Uterus (tissue), 4 donors: ENCODE results near the gene SPATA31C2. TPM values are rescaled to one million over a fixed set of nuclear protein-coding genes. Genes with fewer than 3 reads are reported as not detected.
A peak's percentile ranks its signal among the peaks of the same experiment; 100 is the strongest.

Experiments used
- DNase-seq, 2 donors: peaks; one replicate each; pipeline ENCODE4 v3.0.0-alpha.2; 2019 to 2020
- H3K27ac ChIP-seq, 2 donors: fragments of 200-600 bp; sonication (generic); 1 replicate in 1 of 2; 2 replicates in 1 of 2; pipeline ENCODE4 v1.5.1; 2016 to 2018
- H3K27me3 ChIP-seq, 2 donors: fragments of 200-600 bp; sonication (generic); one replicate each; pipeline ENCODE4 v1.5.1; 2018 to 2019; ENCODE audit warnings: control low read depth in 1 of 2
- H3K36me3 ChIP-seq, 2 donors: fragments of 200-600 bp; sonication (generic); one replicate each; pipeline ENCODE4 v1.5.1; 2019; ENCODE audit warnings: control low read depth in 1 of 2
- H3K4me1 ChIP-seq, 2 donors: fragments of 200-600 bp; sonication (generic); one replicate each; pipeline ENCODE4 v1.5.1; 2018 to 2019; ENCODE audit warnings: control low read depth in 1 of 2
- H3K4me3 ChIP-seq, 2 donors: fragments of 200-600 bp; sonication (generic); 1 replicate in 1 of 2; 2 replicates in 1 of 2; pipeline ENCODE4 v1.5.1; 2018 to 2019; ENCODE audit warnings: mild to moderate bottlenecking in 1 of 2
- H3K9me3 ChIP-seq, 2 donors: fragments of 200-600 bp; sonication (generic); one replicate each; pipeline ENCODE4 v1.5.1; 2019; ENCODE audit warnings: control low read depth in 1 of 2
- CTCF ChIP-seq, 4 experiments: fragments of 200-600 bp in 2 of 4; fragments of 450-650 bp in 2 of 4; sonication (generic) in 2 of 4; IDR thresholded peaks; one replicate each; pipeline ENCODE4 v1.5.1; 2016 to 2019; ENCODE audit warnings: antibody characterized with exemption in 4 of 4, mild to moderate bottlenecking in 2 of 4, moderate library complexity in 1 of 4
- POLR2A ChIP-seq, 2 donors: fragments of 450-650 bp; IDR thresholded peaks; one replicate each; pipeline ENCODE4 v1.6.1; 2016; ENCODE audit warnings: antibody characterized with exemption in 2 of 2, mild to moderate bottlenecking in 1 of 2, moderate library complexity in 1 of 2
- intact Hi-C: fragments of 100-400 bp; cut with DNase I; formaldehyde crosslinking; loops from one replicate; pipeline ENCODE4 v1.15.1; 2023; ENCODE audit warnings: low total_unique reads
- total RNA-seq, 4 donors: library from RNA; depleted of rRNA in 3 of 4; stranded (reverse); fragments of >200 nt in 3 of 4; gene quantifications; one replicate each; pipeline versions ENCODE4 v1.1.0 to v1.2.4, GENCODE V29; 2014 to 2023
- donor health status: DM: yes; HTN: yes; CAD: no.

SPATA31C2 gene
- total RNA-seq, 4 donors from 2014 or later, result 0.14 TPM; not detected in 3

DNA sequence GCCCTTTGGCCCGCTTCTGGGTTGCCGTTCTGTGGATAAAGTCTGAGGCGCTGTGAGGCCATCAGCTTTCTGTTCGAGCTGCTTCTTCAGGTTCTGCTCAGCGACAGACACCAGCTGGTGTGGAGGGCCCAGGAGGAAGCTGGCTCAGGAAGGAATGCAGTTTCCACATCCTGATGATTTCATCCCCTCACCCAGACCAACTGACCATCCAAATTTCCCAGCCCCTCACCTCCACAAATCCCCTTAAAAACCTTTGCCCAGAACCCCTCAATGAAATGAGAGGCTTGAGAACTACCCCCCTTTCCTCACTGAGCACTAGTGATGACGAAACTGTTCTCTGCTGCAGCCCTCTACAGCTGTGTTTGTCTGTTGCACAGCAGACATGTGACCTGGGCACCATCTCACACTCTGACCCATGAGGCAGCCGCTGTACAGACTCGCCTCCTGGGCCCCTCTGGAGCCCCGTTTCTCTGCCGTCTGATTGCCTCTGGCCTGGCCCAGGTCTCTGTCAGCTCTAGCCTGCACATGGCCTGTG lies 45.4 kb downstream of the SPATA31C2 start:
- no peaks in the 10 kb centered on the region for H3K9me3 ChIP-seq
- intact Hi-C loops, result no loop called here
- peak; percentile 33 to 47 for DNase-seq
- no peaks in the 10 kb centered on the region for H3K36me3 ChIP-seq
- no peaks in the 10 kb centered on the region for H3K4me1 ChIP-seq
- peak overlapping the region; percentile 30 to 34 for H3K27ac ChIP-seq
- no peaks in the 10 kb centered on the region for H3K27me3 ChIP-seq
- H3K4me3 ChIP-seq, result no peak overlapping the region
- TF ChIP-seq POLR2A (IDR thresholded peaks at IDR 0.05) (no peak), CTCF (IDR thresholded peaks at IDR 0.05) (no peak)

DNA sequence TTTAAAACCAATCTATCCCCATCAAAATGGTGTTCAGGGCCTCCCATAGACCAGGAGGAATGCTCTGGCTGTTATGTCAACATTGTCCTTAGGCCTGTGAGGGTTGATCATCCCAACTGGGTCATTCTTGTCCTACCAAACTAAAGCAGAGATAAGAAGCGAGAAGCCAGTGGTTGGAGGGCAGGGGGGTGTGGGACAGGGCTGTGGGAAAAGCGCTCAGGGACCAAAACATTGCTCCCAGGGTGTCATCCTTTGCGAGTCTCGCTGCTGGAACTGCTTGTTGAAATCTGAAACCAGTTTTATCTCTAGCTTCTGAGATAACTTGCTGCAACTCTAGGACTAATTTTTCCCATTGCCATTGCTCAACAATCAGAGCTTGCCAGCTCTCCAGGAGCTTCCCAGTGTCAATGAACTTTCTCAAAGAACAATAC lies 48.1 kb downstream of the SPATA31C2 start:
- H3K4me3 ChIP-seq, result no peak overlapping the region
- peak; percentile 36 to 43 for DNase-seq
- no peaks in the 10 kb centered on the region for H3K9me3 ChIP-seq
- no peaks in the 10 kb centered on the region for H3K36me3 ChIP-seq
- TF ChIP-seq CTCF (IDR thresholded peaks at IDR 0.05) (no peak), POLR2A (IDR thresholded peaks at IDR 0.05) (no peak)
- H3K27me3 ChIP-seq, result no peaks in the 10 kb centered on the region
- intact Hi-C loops, result no loop called here
- no peaks in the 10 kb centered on the region for H3K4me1 ChIP-seq
- no peak overlapping the region for H3K27ac ChIP-seq

DNA sequence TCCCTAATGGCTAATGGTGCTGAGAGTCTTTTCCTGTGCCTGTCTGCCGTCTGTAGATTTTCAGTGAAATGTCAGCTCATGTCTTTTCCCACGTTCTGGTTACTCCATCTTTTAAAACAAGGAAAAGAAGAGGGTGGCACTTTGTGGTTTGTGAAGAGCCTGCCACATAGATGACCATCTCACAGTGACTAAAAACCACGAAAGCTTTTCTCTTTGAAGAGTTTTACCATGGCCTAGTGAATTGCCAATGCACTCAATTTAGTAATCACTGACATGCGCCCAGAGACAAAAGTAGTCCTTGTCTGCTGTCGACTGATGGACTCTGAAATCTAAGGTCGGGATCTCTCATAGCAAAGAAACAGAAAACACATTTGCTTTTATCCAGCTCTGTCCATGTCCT lies 50.4 kb downstream of the SPATA31C2 start:
- intact Hi-C loops, result no loop called here
- Histone ChIP-seq H3K27ac (no peak overlapping the region), H3K4me1 (no peaks in the 10 kb centered on the region), H3K27me3 (no peaks in the 10 kb centered on the region), H3K9me3 (no peaks in the 10 kb centered on the region), H3K36me3 (no peaks in the 10 kb centered on the region), H3K4me3 (no peak overlapping the region)
- no peak for TF ChIP-seq POLR2A (IDR thresholded peaks at IDR 0.05)
- no peak for TF ChIP-seq CTCF (IDR thresholded peaks at IDR 0.05)
- DNase-seq, result no peak

GRCh38 chr9:88085476-88085875 lies 52.8 kb downstream of the SPATA31C2 start:
- no peak overlapping the region for H3K27ac ChIP-seq
- TF ChIP-seq CTCF (IDR thresholded peaks at IDR 0.05) (no peak), POLR2A (IDR thresholded peaks at IDR 0.05) (no peak)
- no peaks in the 10 kb centered on the region for H3K4me1 ChIP-seq
- H3K4me3 ChIP-seq, result no peak overlapping the region
- no peak for DNase-seq
- H3K27me3 ChIP-seq, result no peaks in the 10 kb centered on the region
- intact Hi-C loops, result no loop called here
- H3K36me3 ChIP-seq, result no peaks in the 10 kb centered on the region
- H3K9me3 ChIP-seq, result no peaks in the 10 kb centered on the region

DNA sequence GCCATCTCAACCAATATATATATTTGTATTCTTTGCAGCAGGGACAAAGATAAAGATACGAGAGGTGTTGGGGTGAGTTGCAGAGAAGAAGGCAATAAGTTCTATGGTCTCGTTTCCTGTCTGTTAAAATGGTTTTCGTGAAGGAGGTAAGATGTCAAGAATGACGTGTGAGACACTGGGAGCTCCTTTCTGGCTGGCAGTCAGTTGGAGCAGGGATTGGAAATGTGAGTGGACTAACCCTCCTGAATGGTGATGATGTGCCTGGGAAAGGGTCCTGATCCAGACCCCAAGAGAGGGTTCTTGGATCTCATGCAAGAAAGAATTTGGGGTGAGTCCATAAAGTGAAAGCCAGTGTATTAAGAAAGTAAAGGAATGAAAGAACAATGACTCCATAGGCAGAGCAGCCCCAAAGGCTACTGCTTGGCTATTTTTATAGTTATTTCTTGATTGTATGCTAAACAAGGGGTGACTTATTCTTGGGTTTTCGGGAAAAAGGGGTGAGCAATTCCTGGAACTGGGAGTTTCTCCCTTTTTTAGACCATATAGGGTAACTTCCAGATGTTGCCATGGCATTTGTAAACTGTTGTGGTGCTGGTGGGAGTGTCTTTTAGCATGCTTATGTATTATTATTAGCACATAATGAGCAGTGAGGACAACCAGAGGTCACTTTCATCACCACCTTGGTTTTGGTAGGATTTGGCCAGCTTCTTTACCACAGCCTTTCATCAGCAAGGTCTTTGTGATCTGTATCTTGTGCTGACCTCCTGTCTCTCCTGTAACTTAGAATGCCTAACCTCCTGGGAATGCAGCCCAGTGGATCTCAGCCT lies 53.7 kb downstream of the SPATA31C2 start:
- Histone ChIP-seq H3K9me3 (no peaks in the 10 kb centered on the region), H3K27me3 (no peaks in the 10 kb centered on the region), H3K36me3 (no peaks in the 10 kb centered on the region), H3K27ac (no peak overlapping the region), H3K4me3 (no peak overlapping the region), H3K4me1 (no peaks in the 10 kb centered on the region)
- intact Hi-C loops, result no loop called here
- DNase-seq, result no peak
- TF ChIP-seq POLR2A (IDR thresholded peaks at IDR 0.05) (no peak), CTCF (IDR thresholded peaks at IDR 0.05) (no peak)
